Liver (tissue), 9 donors: ENCODE measurements around the gene MTO1. TPM values are rescaled to one million over a fixed set of nuclear protein-coding genes. Genes with fewer than 3 reads are reported as not detected.

Experiments used
- DNase-seq: peaks from one replicate; pipeline ENCODE4 v3.0.0-alpha.2; 2017; ENCODE audit warnings: low spot score
- H3K27ac ChIP-seq, 2 donors: one replicate each; pipeline ENCODE4 v1.7.0; 2013; ENCODE audit warnings: inconsistent platforms in 2 of 2, low read length in 2 of 2, control low read depth in 1 of 2, low read depth in 1 of 2, mild to moderate bottlenecking in 1 of 2
- H3K27me3 ChIP-seq, 4 donors: one replicate each; pipeline versions ENCODE4 v1.6.1 to v1.7.0; 2013; ENCODE audit warnings: low read length in 3 of 4, inconsistent platforms in 1 of 4, mild to moderate bottlenecking in 1 of 4, moderate library complexity in 1 of 4; ENCODE audit not compliant: control insufficient read depth in 4 of 4, insufficient read depth in 4 of 4
- H3K36me3 ChIP-seq, 4 donors: one replicate each; pipeline versions ENCODE4 v1.6.1 to v1.7.0; 2013; ENCODE audit warnings: low read length in 3 of 4, mild to moderate bottlenecking in 3 of 4, low read depth in 1 of 4, moderate library complexity in 1 of 4; ENCODE audit not compliant: control insufficient read depth in 4 of 4, insufficient read depth in 3 of 4
- H3K4me1 ChIP-seq, 4 donors: one replicate each; pipeline versions ENCODE4 v1.6.1 to v1.7.0; 2013; ENCODE audit warnings: low read length in 3 of 4, mild to moderate bottlenecking in 3 of 4, moderate library complexity in 1 of 4; ENCODE audit not compliant: control insufficient read depth in 4 of 4, insufficient read depth in 4 of 4
- H3K4me3 ChIP-seq, 3 donors: one replicate each; pipeline versions ENCODE4 v1.6.1 to v1.7.0; 2013; ENCODE audit warnings: low read length in 3 of 3, control low read depth in 1 of 3, low read depth in 1 of 3, mild to moderate bottlenecking in 1 of 3
- H3K9ac ChIP-seq, 2 donors: one replicate each; pipeline ENCODE4 v1.7.0; 2013; ENCODE audit warnings: low read length in 2 of 2, mild to moderate bottlenecking in 2 of 2, moderate library complexity in 2 of 2, control low read depth in 1 of 2, low read depth in 1 of 2
- H3K9me3 ChIP-seq, 4 donors: one replicate each; pipeline versions ENCODE4 v1.6.1 to v1.7.0; 2013; ENCODE audit warnings: low read length in 3 of 4; ENCODE audit not compliant: control insufficient read depth in 4 of 4
- EGR1 ChIP-seq, 2 donors: IDR thresholded peaks; 2 replicates each; pipeline ENCODE4 v1.6.1; 2016 to 2018; ENCODE audit warnings: antibody characterized with exemption in 2 of 2, low read depth in 2 of 2
- FOXA1 ChIP-seq: IDR thresholded peaks from 2 replicates; pipeline ENCODE4 v1.6.1; 2016; ENCODE audit warnings: antibody characterized with exemption
- FOXA2 ChIP-seq: IDR thresholded peaks from 2 replicates; pipeline ENCODE4 v1.6.1; 2016; ENCODE audit warnings: antibody characterized with exemption
- GABPA ChIP-seq, 2 donors: IDR thresholded peaks in 1 of 2; conservative IDR thresholded peaks in 1 of 2; 2 replicates each; pipeline ENCODE4 v1.6.1; 2016; ENCODE audit warnings: antibody characterized with exemption in 2 of 2, mild to moderate bottlenecking in 1 of 2, moderate library complexity in 1 of 2
- HNF4A ChIP-seq, 2 donors: conservative IDR thresholded peaks; 2 replicates each; pipeline ENCODE4 v1.6.1; 2016; ENCODE audit warnings: antibody characterized with exemption in 2 of 2, mild to moderate bottlenecking in 2 of 2
- HNF4G ChIP-seq: IDR thresholded peaks from 2 replicates; pipeline ENCODE4 v1.6.1; 2016; ENCODE audit warnings: antibody characterized with exemption
- JUND ChIP-seq, 2 donors: IDR thresholded peaks; 2 replicates each; pipeline ENCODE4 v1.6.1; 2016; ENCODE audit warnings: antibody characterized with exemption in 2 of 2
- NR2F2 ChIP-seq: IDR thresholded peaks from 2 replicates; pipeline ENCODE4 v1.6.1; 2016; ENCODE audit warnings: antibody characterized with exemption
- RAD21 ChIP-seq, 2 donors: IDR thresholded peaks; 2 replicates each; pipeline ENCODE4 v1.6.1; 2016; ENCODE audit warnings: antibody characterized with exemption in 2 of 2, mild to moderate bottlenecking in 2 of 2
- RXRA ChIP-seq, 2 donors: IDR thresholded peaks; 2 replicates each; pipeline ENCODE4 v1.6.1; 2017 to 2018; ENCODE audit warnings: antibody characterized with exemption in 2 of 2, mild to moderate bottlenecking in 1 of 2
- SP1 ChIP-seq: IDR thresholded peaks from 2 replicates; pipeline ENCODE4 v1.6.1; 2018; ENCODE audit warnings: antibody characterized with exemption, mild to moderate bottlenecking
- TAF1 ChIP-seq: conservative IDR thresholded peaks from 2 replicates; pipeline ENCODE4 v1.6.1; 2016; ENCODE audit warnings: antibody characterized with exemption, mild to moderate bottlenecking
- YY1 ChIP-seq: IDR thresholded peaks from 2 replicates; pipeline ENCODE4 v1.6.1; 2016; ENCODE audit warnings: antibody characterized with exemption, mild to moderate bottlenecking
- WGBS: extraction: QIAGEN DNeasy Blood & Tissue Kit; methylation state at CpG from one replicate; pipeline ENCODE4 v1.1.7; 2013; 5-methylcytosine and 5-hydroxymethylcytosine counted together
- polyA plus RNA-seq, 2 donors: library from polyadenylated mRNA; stranded (reverse) in 1 of 2; unstranded in 1 of 2; fragments of 200-250 nt in 1 of 2; fragments of >200 nt in 1 of 2; fragmentation: Nextera tagmentation in 1 of 2; extraction: Ambion mirVana in 1 of 2; gene quantifications; one replicate each; pipeline versions ENCODE4 v1.2.1 to v1.2.3, GENCODE V29; 2013 to 2015
- total RNA-seq, 2 donors: library from RNA; depleted of rRNA; stranded (reverse); fragments of >200 nt; gene quantifications; one replicate each; pipeline ENCODE4 v1.2.3, GENCODE V29; 2014
- TF ChIP-seq, protein P1 (sequence below): fragments of 150-350 bp; IDR thresholded peaks from 2 replicates; pipeline ENCODE4 v1.5.1; 2017; ENCODE audit warnings: improper control_type of control experiment, low read depth, low read length; ENCODE audit not compliant: missing input control
- TF ChIP-seq, protein P2 (sequence below): IDR thresholded peaks from 2 replicates; pipeline ENCODE4 v1.6.1; 2016; ENCODE audit warnings: antibody characterized with exemption
- TF ChIP-seq, protein P3 (sequence below): IDR thresholded peaks from 2 replicates; pipeline ENCODE4 v1.6.1; 2016; ENCODE audit warnings: antibody characterized with exemption
- TF ChIP-seq, protein P4 (sequence below): IDR thresholded peaks from 2 replicates; pipeline ENCODE4 v1.6.1; 2016; ENCODE audit warnings: antibody characterized with exemption
- donor health status: healthy.
- donor health status: healthy.
- donor health status: healthy.
- donor health status: healthy.
- donor health status: healthy.

Gene MTO1
- total and polyA plus RNA-seq, 4 donors: 12.9 to 64.4 (median 20.6) TPM

DNA sequence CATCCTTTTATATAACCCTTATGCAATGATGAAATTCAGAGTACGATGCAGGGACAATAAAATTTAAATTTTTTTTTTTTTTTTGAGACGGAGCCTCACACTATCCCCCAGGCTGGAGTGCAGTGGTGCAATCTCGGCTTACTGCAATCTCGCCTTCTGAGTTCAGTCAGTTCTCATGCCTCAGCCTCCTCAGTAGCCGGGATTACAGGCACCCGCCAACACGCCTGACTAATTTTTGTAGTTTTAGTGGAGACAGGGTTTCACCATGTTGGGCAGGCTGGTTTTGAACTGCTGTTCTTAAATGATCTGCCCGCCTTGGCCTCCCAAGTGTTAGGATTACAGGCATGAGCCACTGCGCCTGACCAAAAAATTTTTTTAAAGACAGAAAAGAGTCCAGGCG lies 15.2 kb downstream of the MTO1 start:
- no peak overlapping the region for H3K4me3 ChIP-seq
- no peaks in the 10 kb centered on the region for H3K27me3 ChIP-seq
- no peak overlapping the region for H3K27ac ChIP-seq
- no peaks in the 10 kb centered on the region for H3K4me1 ChIP-seq
- no peaks in the 10 kb centered on the region for H3K9me3 ChIP-seq
- peaks cover 24 to 55% (median 47%) of the 10 kb centered on the region in 4 donors for H3K36me3 ChIP-seq
- no peak for TF ChIP-seq NR2F2
- no peak for TF ChIP-seq HNF4G
- TF ChIP-seq FOXA2: no peak
- no peak for TF ChIP-seq JUND (IDR thresholded peaks at IDR 0.05)
- no peak for TF ChIP-seq RAD21 (IDR thresholded peaks at IDR 0.05)
- TF ChIP-seq EGR1 (IDR thresholded peaks at IDR 0.05; ENCODE audit: low read depth in 2 of 2): no peak
- TF ChIP-seq, protein P1, sequence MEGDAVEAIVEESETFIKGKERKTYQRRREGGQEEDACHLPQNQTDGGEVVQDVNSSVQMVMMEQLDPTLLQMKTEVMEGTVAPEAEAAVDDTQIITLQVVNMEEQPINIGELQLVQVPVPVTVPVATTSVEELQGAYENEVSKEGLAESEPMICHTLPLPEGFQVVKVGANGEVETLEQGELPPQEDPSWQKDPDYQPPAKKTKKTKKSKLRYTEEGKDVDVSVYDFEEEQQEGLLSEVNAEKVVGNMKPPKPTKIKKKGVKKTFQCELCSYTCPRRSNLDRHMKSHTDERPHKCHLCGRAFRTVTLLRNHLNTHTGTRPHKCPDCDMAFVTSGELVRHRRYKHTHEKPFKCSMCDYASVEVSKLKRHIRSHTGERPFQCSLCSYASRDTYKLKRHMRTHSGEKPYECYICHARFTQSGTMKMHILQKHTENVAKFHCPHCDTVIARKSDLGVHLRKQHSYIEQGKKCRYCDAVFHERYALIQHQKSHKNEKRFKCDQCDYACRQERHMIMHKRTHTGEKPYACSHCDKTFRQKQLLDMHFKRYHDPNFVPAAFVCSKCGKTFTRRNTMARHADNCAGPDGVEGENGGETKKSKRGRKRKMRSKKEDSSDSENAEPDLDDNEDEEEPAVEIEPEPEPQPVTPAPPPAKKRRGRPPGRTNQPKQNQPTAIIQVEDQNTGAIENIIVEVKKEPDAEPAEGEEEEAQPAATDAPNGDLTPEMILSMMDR: no peak
- no peak for TF ChIP-seq SP1
- no peak for TF ChIP-seq FOXA1
- TF ChIP-seq, protein P2, sequence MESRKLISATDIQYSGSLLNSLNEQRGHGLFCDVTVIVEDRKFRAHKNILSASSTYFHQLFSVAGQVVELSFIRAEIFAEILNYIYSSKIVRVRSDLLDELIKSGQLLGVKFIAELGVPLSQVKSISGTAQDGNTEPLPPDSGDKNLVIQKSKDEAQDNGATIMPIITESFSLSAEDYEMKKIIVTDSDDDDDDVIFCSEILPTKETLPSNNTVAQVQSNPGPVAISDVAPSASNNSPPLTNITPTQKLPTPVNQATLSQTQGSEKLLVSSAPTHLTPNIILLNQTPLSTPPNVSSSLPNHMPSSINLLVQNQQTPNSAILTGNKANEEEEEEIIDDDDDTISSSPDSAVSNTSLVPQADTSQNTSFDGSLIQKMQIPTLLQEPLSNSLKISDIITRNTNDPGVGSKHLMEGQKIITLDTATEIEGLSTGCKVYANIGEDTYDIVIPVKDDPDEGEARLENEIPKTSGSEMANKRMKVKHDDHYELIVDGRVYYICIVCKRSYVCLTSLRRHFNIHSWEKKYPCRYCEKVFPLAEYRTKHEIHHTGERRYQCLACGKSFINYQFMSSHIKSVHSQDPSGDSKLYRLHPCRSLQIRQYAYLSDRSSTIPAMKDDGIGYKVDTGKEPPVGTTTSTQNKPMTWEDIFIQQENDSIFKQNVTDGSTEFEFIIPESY: no peak
- TF ChIP-seq HNF4A (conservative IDR thresholded peaks at IDR 0.05): no peak
- TF ChIP-seq, protein P3, sequence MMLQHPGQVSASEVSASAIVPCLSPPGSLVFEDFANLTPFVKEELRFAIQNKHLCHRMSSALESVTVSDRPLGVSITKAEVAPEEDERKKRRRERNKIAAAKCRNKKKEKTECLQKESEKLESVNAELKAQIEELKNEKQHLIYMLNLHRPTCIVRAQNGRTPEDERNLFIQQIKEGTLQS: no peak
- TF ChIP-seq, protein P4, sequence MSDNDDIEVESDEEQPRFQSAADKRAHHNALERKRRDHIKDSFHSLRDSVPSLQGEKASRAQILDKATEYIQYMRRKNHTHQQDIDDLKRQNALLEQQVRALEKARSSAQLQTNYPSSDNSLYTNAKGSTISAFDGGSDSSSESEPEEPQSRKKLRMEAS: no peak
- TF ChIP-seq GABPA (IDR thresholded peaks at IDR 0.05 in 1 of 2, conservative IDR thresholded peaks at IDR 0.05 in 1 of 2): no peak
- no peak for TF ChIP-seq TAF1
- TF ChIP-seq YY1: no peak
- no peak for TF ChIP-seq RXRA (IDR thresholded peaks at IDR 0.05)
- no peak overlapping the region for H3K9ac ChIP-seq
- whole genome bisulfite sequencing: 97% methylated on average over 10 of the region's 10 CpGs
- DNase-seq: no peak

DNA sequence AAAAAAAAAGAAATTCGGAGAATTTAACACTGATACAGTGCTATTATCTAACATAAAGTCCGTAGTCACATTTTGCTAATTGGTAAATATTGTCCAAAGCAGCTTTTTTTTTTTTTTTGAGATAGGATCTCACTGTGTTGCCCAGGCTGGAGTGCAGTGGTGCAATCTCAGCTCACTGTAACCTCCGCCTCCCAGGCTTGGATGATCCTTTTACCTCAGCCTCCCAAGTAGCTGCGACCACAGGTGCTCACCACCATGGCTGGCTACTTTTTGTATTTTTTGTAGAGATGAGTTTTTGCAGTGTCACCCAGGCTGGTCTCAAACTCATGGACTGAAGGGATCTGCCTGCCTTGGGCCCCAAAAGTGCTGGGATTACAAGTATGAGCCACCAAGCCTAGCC lies 15.9 kb downstream of the MTO1 start:
- H3K9me3 ChIP-seq: no peaks in the 10 kb centered on the region
- 96% methylated on average over 4 of the region's 4 CpGs for WGBS
- no peaks in the 10 kb centered on the region for H3K27me3 ChIP-seq
- no peak overlapping the region for H3K4me3 ChIP-seq
- peaks cover 26 to 58% (median 51%) of the 10 kb centered on the region in 4 donors for H3K36me3 ChIP-seq
- H3K4me1 ChIP-seq: no peaks in the 10 kb centered on the region
- no peak overlapping the region for H3K27ac ChIP-seq
- no peak overlapping the region for H3K9ac ChIP-seq
- TF ChIP-seq, protein P4: no peak
- TF ChIP-seq HNF4G (no peak), JUND (IDR thresholded peaks at IDR 0.05) (no peak), FOXA2 (no peak), SP1 (no peak), FOXA1 (no peak)
- no peak for DNase-seq
